ENCODE measurements around the gene ETFB. TPM values are rescaled to one million over a fixed set of nuclear protein-coding genes. Genes with fewer than 3 reads are reported as not detected.

Gene ETFB
- total and polyA plus RNA-seq, 9 of the 15 experiments (the other 6 are each of a cell fraction or from before 2014, with no cell fraction given): 18.1 to 143 (median 96.1) TPM

GRCh38 chr19:51337141-51337860 is 28.9 kb downstream of the ETFB start:
- FAIRE-seq (no peak), ATAC-seq (no peak), DNase-seq (ENCODE audit: extremely low read depth in 1 of 4, low spot score in 3 of 4) (no peak)
- Histone ChIP-seq H2AFZ (ENCODE audit: low read depth, low read length) (no peak overlapping the region), H3K4me2 (ENCODE audit: insufficient read depth, low read length) (no peak overlapping the region), H3K79me2 (ENCODE audit: control insufficient read depth, insufficient read depth, low read length) (no peaks in the 10 kb centered on the region), H3K9me3 (replicated peaks; ENCODE audit: control insufficient read depth, insufficient read depth, low read depth, low read length) (no peaks in the 10 kb centered on the region), H3K36me3 (ENCODE audit: control insufficient read depth, insufficient read depth, low read length) (no peaks in the 10 kb centered on the region), H3K4me3 (no peak overlapping the region), H3K9me1 (ENCODE audit: control insufficient read depth, insufficient read depth, low read length) (no peaks in the 10 kb centered on the region), H3K27me3 (ENCODE audit: control insufficient read depth in 2 of 2, insufficient read depth in 2 of 2, low read length in 2 of 2) (no peaks in the 10 kb centered on the region), H3K9ac (ENCODE audit: insufficient read depth in 1 of 2, low read depth in 2 of 2, low read length in 2 of 2) (0 out of 4 replicates have a peak overlapping the region, but pooled peaks of 1 of the 2 experiments have one; percentile 72), H4K20me1 (replicated peaks; ENCODE audit: control insufficient read depth, insufficient read depth, low read length) (no peaks in the 10 kb centered on the region), H3K4me1 (replicated peaks in 1 of 2; ENCODE audit: control insufficient read depth in 2 of 2, insufficient read depth in 2 of 2, low read length in 2 of 2) (peaks cover 20 to 34% of the 10 kb centered on the region in 2 experiments; a peak in 4 of 5 replicates), H3K27ac (ENCODE audit: extremely low read depth, low read depth, low read length) (no peak overlapping the region)
- in situ Hi-C loops (cut with MboI) (loop anchor here (5.0 kb wide), 1 partner anchor 325 kb away; no protein-coding TSS in a partner anchor), intact Hi-C loops (cut with micrococcal nuclease) (loop anchor here (5.0 kb wide), 1 partner anchor 470 kb away; no protein-coding TSS in a partner anchor)
- CTCF ChIA-PET (ENCODE audit: low intra/inter-chr PET ratio): interaction anchor here (1.1 to 2.4 kb wide), 2 partner anchors 320 to 322 kb away, joined by 3 to 14 read pairs; no protein-coding TSS in a partner anchor
- POLR2A ChIA-PET: no interaction called here
- BruUV-seq (replicated peaks): no TSS peak
- 91% methylated on average over 12 of the region's 13 CpGs for WGBS (ENCODE audit: insufficient coverage, low coverage, missing lambda C conversion rate)
- TF ChIP-seq ZNF445 (CRISPR knock-in tag; IDR thresholded peaks at IDR 0.05; ENCODE audit: low read depth) (no peak), SOX6 (IDR thresholded peaks at IDR 0.05) (no peak), PHF21A (IDR thresholded peaks at IDR 0.05; ENCODE audit: borderline replicate concordance, low read depth) (no peak), E2F6 (IDR thresholded peaks at IDR 0.05; ENCODE audit: borderline replicate concordance in 1 of 2, extremely low read depth in 1 of 2, insufficient read depth in 1 of 2, insufficient read length in 1 of 2, low read depth in 1 of 2, low read length in 1 of 2, poor library complexity in 1 of 2, severe bottlenecking in 1 of 2) (no peak), IFI16 (CRISPR knock-in tag; IDR thresholded peaks at IDR 0.05) (no peak), ZNF224 (CRISPR knock-in tag; IDR thresholded peaks at IDR 0.05) (no peak), NELFE (IDR thresholded peaks at IDR 0.05; ENCODE audit: insufficient read depth, insufficient read length) (no peak)

Measured in K562 (cell line).